ENCODE measurements around the gene ZNF398. TPM values are rescaled to one million over a fixed set of nuclear protein-coding genes. Genes with fewer than 3 reads are reported as not detected.
"Not testable (repeated sequence)": the region's sequence is repeated elsewhere in the genome, so short reads cannot be mapped to it uniquely, and the experiment has no call there.

ZNF398 gene
- polyA plus RNA-seq, 1 experiment, result 8.0 TPM

GRCh38 chr7:149223176-149223575, 75.9 kb downstream of the ZNF398 start:
- ChIA-PET CTCF (interaction anchor here (0.7 kb wide), 1 partner anchor 9 kb away, joined by 3 read pairs; no protein-coding TSS in a partner anchor), POLR2A (interaction anchor here (0.6 kb wide), 1 partner anchor 9 kb away, joined by 5 read pairs; no protein-coding TSS in a partner anchor)
- H3K36me3 ChIP-seq (ENCODE audit: control insufficient read depth, insufficient read depth, low read length), result peaks cover 12% of the 10 kb centered on the region
- no peak overlapping the region for H3K4me3 ChIP-seq (ENCODE audit: low read depth, low read length)
- TF ChIP-seq, protein P1, sequence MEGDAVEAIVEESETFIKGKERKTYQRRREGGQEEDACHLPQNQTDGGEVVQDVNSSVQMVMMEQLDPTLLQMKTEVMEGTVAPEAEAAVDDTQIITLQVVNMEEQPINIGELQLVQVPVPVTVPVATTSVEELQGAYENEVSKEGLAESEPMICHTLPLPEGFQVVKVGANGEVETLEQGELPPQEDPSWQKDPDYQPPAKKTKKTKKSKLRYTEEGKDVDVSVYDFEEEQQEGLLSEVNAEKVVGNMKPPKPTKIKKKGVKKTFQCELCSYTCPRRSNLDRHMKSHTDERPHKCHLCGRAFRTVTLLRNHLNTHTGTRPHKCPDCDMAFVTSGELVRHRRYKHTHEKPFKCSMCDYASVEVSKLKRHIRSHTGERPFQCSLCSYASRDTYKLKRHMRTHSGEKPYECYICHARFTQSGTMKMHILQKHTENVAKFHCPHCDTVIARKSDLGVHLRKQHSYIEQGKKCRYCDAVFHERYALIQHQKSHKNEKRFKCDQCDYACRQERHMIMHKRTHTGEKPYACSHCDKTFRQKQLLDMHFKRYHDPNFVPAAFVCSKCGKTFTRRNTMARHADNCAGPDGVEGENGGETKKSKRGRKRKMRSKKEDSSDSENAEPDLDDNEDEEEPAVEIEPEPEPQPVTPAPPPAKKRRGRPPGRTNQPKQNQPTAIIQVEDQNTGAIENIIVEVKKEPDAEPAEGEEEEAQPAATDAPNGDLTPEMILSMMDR (IDR thresholded peaks at IDR 0.05; ENCODE audit: insufficient read depth, low read depth, low read length), result no peak
- no peak for DNase-seq (ENCODE audit: low read depth)
- H3K27me3 ChIP-seq (ENCODE audit: control insufficient read depth, insufficient read depth, low read length), result no peaks in the 10 kb centered on the region

- H3K4me3 ChIP-seq (ENCODE audit: low read depth, low read length), result no peak overlapping the region
- ChIA-PET POLR2A (no interaction called here), CTCF (no interaction called here)
- DNase-seq (ENCODE audit: low read depth), result no peak
- TF ChIP-seq, protein P1 (IDR thresholded peaks at IDR 0.05; ENCODE audit: insufficient read depth, low read depth, low read length), result no peak
- peaks cover 12% of the 10 kb centered on the region for H3K36me3 ChIP-seq (ENCODE audit: control insufficient read depth, insufficient read depth, low read length)
- H3K27me3 ChIP-seq (ENCODE audit: control insufficient read depth, insufficient read depth, low read length), result no peaks in the 10 kb centered on the region
Measured at GRCh38 chr7:149223761-149224160, 76.5 kb downstream of the ZNF398 start.

- ChIA-PET POLR2A (no interaction called here), CTCF (no interaction called here)
- DNase-seq (ENCODE audit: low read depth), result no peak
- peaks cover 12% of the 10 kb centered on the region for H3K36me3 ChIP-seq (ENCODE audit: control insufficient read depth, insufficient read depth, low read length)
- TF ChIP-seq, protein P1 (IDR thresholded peaks at IDR 0.05; ENCODE audit: insufficient read depth, low read depth, low read length), result no peak
- H3K4me3 ChIP-seq (ENCODE audit: low read depth, low read length), result no peak overlapping the region
- H3K27me3 ChIP-seq (ENCODE audit: control insufficient read depth, insufficient read depth, low read length), result no peaks in the 10 kb centered on the region
Measured at GRCh38 chr7:149224352-149224751, 77.1 kb downstream of the ZNF398 start.

DNA sequence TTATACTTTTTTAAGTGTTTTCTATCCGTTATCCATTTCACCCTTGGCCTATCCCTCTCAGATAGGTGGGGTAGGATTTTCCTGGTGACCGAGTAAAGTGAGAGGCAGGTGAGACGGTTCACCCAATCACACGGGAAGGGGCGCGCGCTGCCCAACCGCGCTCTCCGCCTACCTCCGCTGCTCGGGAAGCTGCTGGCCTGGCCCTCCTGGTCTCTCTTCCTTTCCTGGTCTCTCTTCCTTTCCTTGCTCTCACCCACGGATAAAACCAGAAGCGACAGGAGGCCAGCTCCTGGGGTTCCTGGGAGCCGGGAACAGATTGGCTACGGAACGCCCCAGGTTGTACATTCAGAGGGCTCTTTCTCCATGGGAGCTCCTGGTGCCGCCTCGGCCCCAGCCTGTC, 77.9 kb downstream of the ZNF398 start:
- Histone ChIP-seq H3K4me3 (ENCODE audit: low read depth, low read length) (no peak overlapping the region), H3K36me3 (ENCODE audit: control insufficient read depth, insufficient read depth, low read length) (peaks cover 12% of the 10 kb centered on the region), H3K27me3 (ENCODE audit: control insufficient read depth, insufficient read depth, low read length) (no peaks in the 10 kb centered on the region)
- ChIA-PET POLR2A (no interaction called here), CTCF (no interaction called here)
- TF ChIP-seq, protein P1 (IDR thresholded peaks at IDR 0.05; ENCODE audit: insufficient read depth, low read depth, low read length), result no peak
- no peak for DNase-seq (ENCODE audit: low read depth)

- ChIA-PET POLR2A (no interaction called here), CTCF (interaction anchor here (1.7 kb wide), 1 partner anchor 33 kb away, joined by 3 read pairs; no protein-coding TSS in a partner anchor)
- H3K4me3 ChIP-seq (ENCODE audit: low read depth, low read length), result no peak overlapping the region
- TF ChIP-seq, protein P1 (IDR thresholded peaks at IDR 0.05; ENCODE audit: insufficient read depth, low read depth, low read length), result no peak
- H3K27me3 ChIP-seq (ENCODE audit: control insufficient read depth, insufficient read depth, low read length), result no peaks in the 10 kb centered on the region
- DNase-seq (ENCODE audit: low read depth), result no peak
- H3K36me3 ChIP-seq (ENCODE audit: control insufficient read depth, insufficient read depth, low read length), result peaks cover 12% of the 10 kb centered on the region
Measured at GRCh38 chr7:149225656-149226055, 78.4 kb downstream of the ZNF398 start.

DNA sequence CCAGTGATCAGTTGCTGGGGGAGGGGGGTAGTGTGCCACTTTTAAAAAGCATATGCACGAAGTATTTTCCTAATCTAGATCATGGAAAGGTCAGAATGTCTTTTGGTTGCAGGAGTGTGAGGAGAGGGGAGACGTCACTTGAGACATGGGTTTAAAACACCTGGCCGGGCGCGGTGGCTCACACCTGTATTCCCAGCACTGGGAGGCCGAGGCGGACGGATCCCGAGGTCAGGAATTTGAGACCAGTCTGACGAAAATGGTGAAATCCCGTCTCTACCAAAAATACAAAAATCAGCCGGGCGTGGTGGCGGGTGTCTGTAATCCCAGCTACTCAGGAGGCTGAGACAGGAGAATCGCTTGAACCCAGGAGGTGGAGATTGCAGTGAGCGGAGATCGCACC, 79.1 kb downstream of the ZNF398 start:
- POLR2A ChIA-PET, result not testable (repeated sequence)

More for the DNA sequence above, 79.1 kb downstream of the ZNF398 start:
- not testable (repeated sequence) for H3K27me3 ChIP-seq (ENCODE audit: control insufficient read depth, insufficient read depth, low read length); DNase-seq (ENCODE audit: low read depth); H3K4me3 ChIP-seq (ENCODE audit: low read depth, low read length)
- H3K36me3 ChIP-seq (ENCODE audit: control insufficient read depth, insufficient read depth, low read length), result peaks cover 12% of the 10 kb centered on the region
- CTCF ChIA-PET, result interaction anchor here (1.7 kb wide), 1 partner anchor 33 kb away, joined by 3 read pairs; no protein-coding TSS in a partner anchor

All from BJ (cell line).